Upper lobe of left lung (tissue), 6 donors: ENCODE measurements around the gene CRB3. TPM values are rescaled to one million over a fixed set of nuclear protein-coding genes. Genes with fewer than 3 reads are reported as not detected.

Source experiments
- ATAC-seq, 2 donors: fragments of 200-7000 bp; cut with Tn5 transposase; one replicate each; pipeline ENCODE4 v1.9.1; 2022; ENCODE audit warnings: mild to moderate bottlenecking in 2 of 2, moderate library complexity in 2 of 2; ENCODE audit not compliant: low FRiP score in 2 of 2
- DNase-seq, 2 donors: peaks; one replicate each; pipeline ENCODE4 v3.0.0-alpha.2; 2019 to 2020
- H3K27ac ChIP-seq, 4 donors: fragments of 200-600 bp; sonication (generic); one replicate each; pipeline ENCODE4 v1.5.1; 2016 to 2019
- H3K27me3 ChIP-seq, 4 donors: fragments of 200-600 bp; sonication (generic); one replicate each; pipeline ENCODE4 v1.5.1; 2017 to 2019
- H3K36me3 ChIP-seq, 4 donors: fragments of 200-600 bp; sonication (generic); one replicate each; pipeline ENCODE4 v1.5.1; 2016 to 2019
- H3K4me1 ChIP-seq, 4 donors: fragments of 200-600 bp; sonication (generic); one replicate each; pipeline ENCODE4 v1.5.1; 2018 to 2019
- H3K4me3 ChIP-seq, 4 donors: fragments of 200-600 bp; sonication (generic); one replicate each; pipeline ENCODE4 v1.5.1; 2017 to 2019; ENCODE audit warnings: mild to moderate bottlenecking in 2 of 4, moderate library complexity in 1 of 4
- H3K9me3 ChIP-seq, 4 donors: fragments of 200-600 bp; sonication (generic); one replicate each; pipeline ENCODE4 v1.5.1; 2018 to 2019
- EP300 ChIP-seq, 4 donors: sonication (generic); formaldehyde crosslinking; IDR thresholded peaks; one replicate each; pipeline ENCODE4 v1.5.1; 2017; ENCODE audit warnings: antibody characterized with exemption in 4 of 4, control low read depth in 2 of 4
- POLR2A ChIP-seq, 4 donors: fragments of 450-650 bp; IDR thresholded peaks; one replicate each; pipeline ENCODE4 v1.5.1; 2016 to 2017; ENCODE audit warnings: antibody characterized with exemption in 4 of 4, mild to moderate bottlenecking in 2 of 4
- POLR2AphosphoS5 ChIP-seq, 2 donors: sonication (generic); formaldehyde crosslinking; IDR thresholded peaks; one replicate each; pipeline ENCODE4 v1.5.1; 2017; ENCODE audit warnings: antibody characterized with exemption in 2 of 2
- WGBS, 2 donors: methylation state at CpG; one replicate each; pipeline ENCODE4 v1.1.5; 2017 to 2018; 5-methylcytosine and 5-hydroxymethylcytosine counted together
- total RNA-seq, 6 donors: library from RNA; depleted of rRNA in 4 of 6; stranded (reverse); fragments of >200 nt in 4 of 6; gene quantifications; one replicate each; pipeline versions ENCODE4 v1.1.0 to v1.2.1, GENCODE V29; 2016 to 2021
- TF ChIP-seq, protein P1 (sequence below), 6 experiments: fragments of 450-650 bp in 4 of 6; fragments of 200-600 bp in 2 of 6; sonication (generic) in 2 of 6; IDR thresholded peaks; one replicate each; pipeline ENCODE4 v1.5.1; 2016 to 2019; ENCODE audit warnings: antibody characterized with exemption in 6 of 6
- donor health status: DM: no; HTN: no; CAD: no; lungs with moderate emphysema.
- donor health status: DM: no; HTN: yes; CAD: no; lungs with severe emphysema.

CRB3 gene
- total RNA-seq, 6 donors from 2014 or later, result 51.1 to 120 (median 74.1) TPM

DNA sequence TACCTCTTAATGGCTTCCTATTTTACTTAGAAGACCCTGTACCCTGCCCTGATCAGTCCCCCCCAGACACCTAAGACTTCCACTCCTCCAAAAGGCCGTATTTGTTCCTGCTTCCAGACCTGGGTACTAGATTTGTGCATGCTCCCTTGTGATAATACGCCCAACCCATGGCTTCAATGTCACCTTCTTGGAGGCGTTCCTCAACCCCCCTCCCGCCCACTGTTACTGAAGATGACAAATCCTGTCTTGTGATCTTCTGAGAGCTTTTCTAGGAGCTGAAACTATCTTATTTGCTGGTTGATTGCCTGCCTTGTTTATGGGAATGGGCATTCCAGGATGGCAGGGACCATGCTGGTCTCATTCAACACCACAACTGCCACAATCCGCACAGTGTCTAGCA is 13.9 kb upstream of the CRB3 start:
- DNase-seq (no peak), ATAC-seq (no peak)
- no peak for TF ChIP-seq POLR2AphosphoS5 (IDR thresholded peaks at IDR 0.05)
- TF ChIP-seq POLR2A (IDR thresholded peaks at IDR 0.05), result no peak
- no peak for TF ChIP-seq EP300 (IDR thresholded peaks at IDR 0.05)
- TF ChIP-seq, protein P1, sequence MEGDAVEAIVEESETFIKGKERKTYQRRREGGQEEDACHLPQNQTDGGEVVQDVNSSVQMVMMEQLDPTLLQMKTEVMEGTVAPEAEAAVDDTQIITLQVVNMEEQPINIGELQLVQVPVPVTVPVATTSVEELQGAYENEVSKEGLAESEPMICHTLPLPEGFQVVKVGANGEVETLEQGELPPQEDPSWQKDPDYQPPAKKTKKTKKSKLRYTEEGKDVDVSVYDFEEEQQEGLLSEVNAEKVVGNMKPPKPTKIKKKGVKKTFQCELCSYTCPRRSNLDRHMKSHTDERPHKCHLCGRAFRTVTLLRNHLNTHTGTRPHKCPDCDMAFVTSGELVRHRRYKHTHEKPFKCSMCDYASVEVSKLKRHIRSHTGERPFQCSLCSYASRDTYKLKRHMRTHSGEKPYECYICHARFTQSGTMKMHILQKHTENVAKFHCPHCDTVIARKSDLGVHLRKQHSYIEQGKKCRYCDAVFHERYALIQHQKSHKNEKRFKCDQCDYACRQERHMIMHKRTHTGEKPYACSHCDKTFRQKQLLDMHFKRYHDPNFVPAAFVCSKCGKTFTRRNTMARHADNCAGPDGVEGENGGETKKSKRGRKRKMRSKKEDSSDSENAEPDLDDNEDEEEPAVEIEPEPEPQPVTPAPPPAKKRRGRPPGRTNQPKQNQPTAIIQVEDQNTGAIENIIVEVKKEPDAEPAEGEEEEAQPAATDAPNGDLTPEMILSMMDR (IDR thresholded peaks at IDR 0.05), result no peak
- no peaks in the 10 kb centered on the region for H3K4me1 ChIP-seq
- no peaks in the 10 kb centered on the region for H3K27me3 ChIP-seq
- H3K27ac ChIP-seq, result no peak overlapping the region
- peaks cover 0 to 10% (median 7%) of the 10 kb centered on the region in 4 donors for H3K9me3 ChIP-seq
- H3K4me3 ChIP-seq, result no peak overlapping the region
- WGBS, 2 donors, result 93 to 95% methylated on average over 5 of the region's 5 CpGs
- peaks cover 3 to 24% (median 13%) of the 10 kb centered on the region in 4 donors for H3K36me3 ChIP-seq

DNA sequence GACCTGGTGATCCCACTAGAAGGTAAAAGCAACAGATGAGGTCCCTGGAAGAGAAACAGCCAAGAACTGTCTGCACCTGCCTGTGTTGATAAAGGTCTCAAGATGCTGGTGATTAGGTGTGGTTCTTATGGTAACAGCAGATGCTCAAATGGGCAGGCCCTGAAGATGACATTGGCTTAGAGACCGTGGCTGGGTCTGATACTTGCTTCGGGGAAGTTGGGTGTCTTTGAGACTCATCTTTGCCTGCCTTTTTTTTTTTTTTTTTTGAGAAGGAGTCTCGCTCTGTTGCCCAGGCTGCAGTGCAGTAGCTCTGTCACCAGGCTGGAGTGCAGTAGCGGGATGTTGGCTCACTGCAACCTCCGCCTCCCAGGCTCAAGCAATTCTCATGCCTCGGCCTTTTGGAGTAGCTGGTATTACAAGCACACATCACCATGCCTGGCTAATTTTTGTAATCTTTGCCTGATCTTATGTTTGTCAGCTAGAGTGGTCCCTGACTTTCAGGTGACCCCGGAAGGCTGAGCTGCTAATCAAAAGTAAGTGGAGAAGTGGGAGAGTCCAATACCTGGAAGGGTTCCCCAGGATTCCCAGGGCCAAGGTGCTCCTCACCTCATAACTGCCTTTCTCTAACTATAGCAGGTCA is 12.4 kb upstream of the CRB3 start:
- Histone ChIP-seq H3K4me1 (no peaks in the 10 kb centered on the region), H3K36me3 (peaks cover under 1 to 29% (median 13%) of the 10 kb centered on the region in 4 donors), H3K9me3 (peaks cover 0 to 10% (median 7%) of the 10 kb centered on the region in 4 donors), H3K27ac (no peak overlapping the region), H3K27me3 (no peaks in the 10 kb centered on the region), H3K4me3 (no peak overlapping the region)
- TF ChIP-seq, protein P1 (IDR thresholded peaks at IDR 0.05), result no peak
- TF ChIP-seq POLR2A (IDR thresholded peaks at IDR 0.05), result no peak
- no peak for TF ChIP-seq POLR2AphosphoS5 (IDR thresholded peaks at IDR 0.05)
- TF ChIP-seq EP300 (IDR thresholded peaks at IDR 0.05), result no peak
- WGBS, 2 donors, result 91 to 92% methylated on average over 6 to 7 of the region's 7 CpGs
- no peak for ATAC-seq
- DNase-seq, result no peak

DNA sequence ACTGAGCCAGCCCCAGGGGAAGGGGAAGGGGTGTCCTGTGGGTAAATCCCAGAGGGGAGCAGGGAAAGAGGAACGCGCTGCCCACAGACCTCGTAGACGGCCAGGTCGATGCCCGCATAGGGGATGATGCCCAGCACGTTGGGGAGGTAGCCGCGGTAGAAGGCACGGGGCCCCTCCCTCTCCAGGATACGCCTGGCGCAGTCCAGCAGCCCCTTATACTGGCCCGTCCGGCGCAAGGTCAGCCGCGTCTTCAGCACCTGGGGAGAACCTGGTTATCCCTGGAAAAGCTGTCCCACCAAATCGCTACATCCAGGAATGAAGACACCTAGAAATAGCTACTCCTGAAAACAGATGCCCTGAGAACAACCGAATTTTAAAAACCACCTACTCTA is 11.9 kb upstream of the CRB3 start:
- ATAC-seq (no peak), DNase-seq (peak in 1 of 2 donors; percentile 59)
- Histone ChIP-seq H3K27ac (no peak overlapping the region), H3K27me3 (no peaks in the 10 kb centered on the region), H3K4me1 (no peaks in the 10 kb centered on the region), H3K9me3 (peaks cover 0 to 10% (median 7%) of the 10 kb centered on the region in 4 donors), H3K36me3 (peaks cover 0 to 28% (median 13%) of the 10 kb centered on the region in 4 donors), H3K4me3 (no peak overlapping the region)
- 94 to 95% methylated on average over 19 of the region's 19 CpGs for WGBS, 2 donors
- TF ChIP-seq POLR2A (IDR thresholded peaks at IDR 0.05) (no peak), POLR2AphosphoS5 (IDR thresholded peaks at IDR 0.05) (no peak), EP300 (IDR thresholded peaks at IDR 0.05) (no peak)
- TF ChIP-seq, protein P1 (IDR thresholded peaks at IDR 0.05), result no peak

DNA sequence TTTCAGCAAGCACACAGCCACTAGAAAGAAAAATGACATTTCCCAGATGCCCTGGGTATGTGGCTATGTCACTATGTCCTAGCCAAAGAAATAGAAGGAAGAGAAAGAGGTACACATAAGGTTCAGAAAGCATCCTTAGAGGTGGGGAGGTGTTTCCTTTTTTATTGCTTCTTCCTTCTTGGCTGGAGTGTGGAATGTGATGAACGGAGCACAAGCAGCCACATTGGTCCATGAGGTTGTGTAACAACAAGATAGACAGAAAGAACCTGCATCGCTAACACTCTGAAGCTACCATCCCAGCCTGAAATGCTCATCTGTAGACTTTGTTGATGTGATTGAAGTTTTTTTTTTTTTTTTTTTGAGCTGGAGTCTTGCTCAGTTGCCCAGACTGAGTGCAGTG is 11.2 kb upstream of the CRB3 start:
- ATAC-seq (no peak), DNase-seq (no peak)
- no peak overlapping the region for H3K27ac ChIP-seq
- peaks cover 0 to 28% (median 13%) of the 10 kb centered on the region in 4 donors for H3K36me3 ChIP-seq
- no peak for TF ChIP-seq POLR2AphosphoS5 (IDR thresholded peaks at IDR 0.05)
- TF ChIP-seq POLR2A (IDR thresholded peaks at IDR 0.05), result no peak
- TF ChIP-seq, protein P1 (IDR thresholded peaks at IDR 0.05), result no peak
- no peak for TF ChIP-seq EP300 (IDR thresholded peaks at IDR 0.05)
- WGBS, 2 donors, result 94 to 97% methylated on average over 2 of the region's 2 CpGs
- H3K27me3 ChIP-seq, result no peaks in the 10 kb centered on the region
- H3K4me3 ChIP-seq, result no peak overlapping the region
- H3K9me3 ChIP-seq, result peaks cover 0 to 10% (median 7%) of the 10 kb centered on the region in 4 donors
- H3K4me1 ChIP-seq, result no peaks in the 10 kb centered on the region
